HG03457 (cell line): ENCODE results near the gene TMEM151A.
"Not testable (repeated sequence)": the region's sequence is repeated elsewhere in the genome, so short reads cannot be mapped to it uniquely, and the experiment has no call there.

Experiments used
- ATAC-seq: cut with Tn5 transposase; IDR thresholded peaks from one replicate; pipeline ENCODE4 v1.9.1; 2021; ENCODE audit warnings: moderate number of reproducible peaks; ENCODE audit not compliant: unreplicated experiment

TMEM151A gene

GRCh38 chr11:66297610-66298009 is 5.9 kb downstream of the TMEM151A start:
- no peak for ATAC-seq

- no peak for ATAC-seq
These were observed 7.5 kb downstream of the TMEM151A start for GRCh38 chr11:66299186-66299585.

GRCh38 chr11:66302656-66303055 is 11.0 kb downstream of the TMEM151A start:
- ATAC-seq, result no peak

GRCh38 chr11:66309475-66309874 is 17.8 kb downstream of the TMEM151A start:
- ATAC-seq, result no peak

- ATAC-seq, result no peak
These were observed 18.6 kb downstream of the TMEM151A start for GRCh38 chr11:66310324-66310723.

- not testable (repeated sequence) for ATAC-seq
These were observed 19.2 kb downstream of the TMEM151A start for GRCh38 chr11:66310803-66311440.

GRCh38 chr11:66311470-66311964 is 19.8 kb downstream of the TMEM151A start:
- ATAC-seq, result no peak

GRCh38 chr11:66311965-66312548 is 20.4 kb downstream of the TMEM151A start:
- peak; percentile 47 for ATAC-seq

GRCh38 chr11:66312549-66313320 is 21.0 kb downstream of the TMEM151A start:
- peak; percentile 45 for ATAC-seq

- ATAC-seq, result no peak
These were observed 21.9 kb downstream of the TMEM151A start for GRCh38 chr11:66313321-66314185.

GRCh38 chr11:66314186-66314501 is 22.4 kb downstream of the TMEM151A start:
- ATAC-seq, result no peak

- ATAC-seq, result no peak
These were observed 23.1 kb downstream of the TMEM151A start for GRCh38 chr11:66314561-66315497.

GRCh38 chr11:66315498-66315885 is 23.8 kb downstream of the TMEM151A start:
- ATAC-seq, result no peak

- no peak for ATAC-seq
These were observed 24.5 kb downstream of the TMEM151A start for GRCh38 chr11:66315921-66316811.

GRCh38 chr11:66316849-66317251 is 25.2 kb downstream of the TMEM151A start, which contains the start of gene CD248:
TSS of gene CD248 (minus strand) at chr11:66317044. CDS start at chr11:66317027, 17 bp downstream.
- ATAC-seq, result no peak

- ATAC-seq, result no peak
These were observed 25.6 kb downstream of the TMEM151A start for GRCh38 chr11:66317322-66317722.

- ATAC-seq, result no peak
These were observed 26.3 kb downstream of the TMEM151A start for GRCh38 chr11:66317723-66318599.

GRCh38 chr11:66318600-66318970 is 26.9 kb downstream of the TMEM151A start:
- no peak for ATAC-seq
